GM19023 (cell line): ENCODE measurements around the gene OMA1.

Experiments
- ATAC-seq: cut with Tn5 transposase; IDR thresholded peaks from one replicate; pipeline ENCODE4 v1.9.1; 2021; ENCODE audit warnings: mild to moderate bottlenecking, moderate library complexity; ENCODE audit not compliant: unreplicated experiment

Gene OMA1

DNA sequence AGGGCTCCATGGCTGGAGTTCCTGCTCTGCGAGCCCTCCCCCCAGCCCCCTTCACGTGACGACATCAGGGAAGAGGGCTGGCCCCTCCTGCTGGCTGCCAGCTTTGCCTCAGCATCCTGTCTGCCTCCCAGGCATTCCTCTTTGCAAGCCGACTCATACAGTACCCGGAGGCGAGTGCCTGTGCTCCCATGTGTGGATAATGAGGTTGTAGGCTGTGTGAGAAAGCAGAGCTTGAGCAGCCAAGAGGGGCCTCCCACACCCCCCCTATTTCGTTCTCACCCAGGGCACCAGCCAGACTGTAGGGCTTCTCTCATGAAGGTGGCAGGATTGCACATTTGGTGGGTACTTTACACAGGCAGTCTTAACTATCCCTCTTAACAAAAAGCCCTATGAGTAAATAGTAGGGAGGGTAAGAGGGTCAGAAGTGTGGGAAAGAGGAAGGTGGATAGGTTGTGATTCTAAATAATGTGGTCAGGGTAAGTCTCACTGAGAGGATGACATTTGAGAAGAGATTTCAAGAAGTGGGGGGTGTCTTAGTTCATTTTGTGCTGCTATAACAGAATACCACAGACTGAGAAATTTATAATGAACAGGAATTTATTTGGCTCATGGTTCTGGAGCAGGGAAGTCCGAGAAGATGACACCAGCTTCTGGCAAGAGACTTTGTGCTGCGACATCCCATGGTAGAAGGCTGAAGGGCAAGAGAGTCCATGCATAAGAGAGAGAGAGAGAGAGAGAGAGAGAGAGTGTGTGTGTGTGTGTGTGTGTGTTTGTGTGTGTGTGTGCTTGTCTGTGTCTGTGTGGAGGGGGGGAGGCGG, 113.5 kb downstream of the OMA1 start:
- ATAC-seq, result no peak

- ATAC-seq, result no peak
Measured at GRCh38 chr1:58431901-58432620, 114.5 kb downstream of the OMA1 start.
